OCI-LY7 (cell line): ENCODE results near the gene TSPAN9. TPM values are rescaled to one million over a fixed set of nuclear protein-coding genes. Genes with fewer than 3 reads are reported as not detected.

ENCODE experiments used
- BruUV-seq: library from RNA; stranded (reverse); fragments of 400-500 nt; replicated peaks from 2 replicates; lab custom pipeline; 2021; lab: Mats Ljungman, UMichigan
- CTCF ChIA-PET: fragments of 300-600 bp; sonication (Branson Sonifier 250); formaldehyde crosslinking; loops from one replicate; lab custom pipeline; 2022; ENCODE audit warnings: antibody characterized with exemption; ENCODE audit not compliant: unreplicated experiment; lab: Charles Lee
- POLR2A ChIA-PET: fragments of 300-600 bp; sonication (Branson Sonifier 250); formaldehyde crosslinking; loops from one replicate; lab custom pipeline; 2022; ENCODE audit warnings: antibody characterized with exemption; lab: Charles Lee
- DNase-seq: peaks from one replicate; pipeline ENCODE4 v3.0.0-alpha.2; 2015; ENCODE audit warnings: low spot score
- H2AFZ ChIP-seq: fragments of 200-600 bp; sonication (generic), shearing (Covaris generic); 2 replicates; pipeline ENCODE4 v1.6.1; 2014; ENCODE audit warnings: mild to moderate bottlenecking, antibody characterized with exemption, low read length, moderate library complexity
- H3K27ac ChIP-seq: fragments of 200-600 bp; sonication (generic); 2 replicates; pipeline ENCODE4 v1.5.1; 2014; ENCODE audit warnings: mixed run types, low read depth, mild to moderate bottlenecking, moderate library complexity, low read length, inconsistent platforms; ENCODE audit not compliant: poor library complexity, severe bottlenecking
- H3K36me3 ChIP-seq: fragments of 200-600 bp; sonication (generic); 2 replicates; pipeline ENCODE4 v1.6.1; 2014; ENCODE audit warnings: mild to moderate bottlenecking, antibody characterized with exemption, low read length, moderate library complexity, mixed read lengths; ENCODE audit not compliant: insufficient read depth
- H3K4me1 ChIP-seq: fragments of 200-600 bp; sonication (generic); 2 replicates; pipeline ENCODE4 v1.5.1; 2014; ENCODE audit warnings: mild to moderate bottlenecking, low read length; ENCODE audit not compliant: insufficient read depth, poor library complexity, severe bottlenecking
- H3K4me2 ChIP-seq: fragments of 200-600 bp; sonication (generic); 2 replicates; pipeline ENCODE4 v1.6.1; 2014; ENCODE audit warnings: mild to moderate bottlenecking, low read length
- H3K4me3 ChIP-seq: fragments of 200-600 bp; sonication (generic); 2 replicates; pipeline ENCODE4 v1.5.1; 2014; ENCODE audit warnings: mild to moderate bottlenecking, low read depth, low read length; ENCODE audit not compliant: poor library complexity, severe bottlenecking
- H3K79me2 ChIP-seq: fragments of 200-600 bp; sonication (generic); 2 replicates; pipeline ENCODE4 v1.6.1; 2016; ENCODE audit warnings: low read depth, mild to moderate bottlenecking, low read length, moderate library complexity, mixed read lengths; ENCODE audit not compliant: insufficient read depth
- H3K9me2 ChIP-seq: fragments of 200-600 bp; sonication (generic); 2 replicates; pipeline ENCODE4 v1.6.1; 2016; ENCODE audit warnings: mild to moderate bottlenecking, low read length, mixed read lengths; ENCODE audit not compliant: insufficient read depth
- H3K9me3 ChIP-seq: fragments of 200-600 bp; sonication (generic); 2 replicates; pipeline ENCODE4 v1.6.1; 2014; ENCODE audit warnings: mild to moderate bottlenecking, mixed run types, low read length, mixed read lengths
- H4K20me1 ChIP-seq: fragments of 200-600 bp; sonication (generic); 2 replicates; pipeline ENCODE4 v1.6.1; 2014; ENCODE audit warnings: mild to moderate bottlenecking, antibody characterized with exemption, low read length, moderate library complexity, mixed read lengths; ENCODE audit not compliant: insufficient read depth
- EZH2phosphoT487 ChIP-seq: fragments of 200-600 bp; sonication (generic); IDR thresholded peaks from 2 replicates; pipeline ENCODE4 v1.6.1; 2018; ENCODE audit warnings: low read depth, borderline replicate concordance, mild to moderate bottlenecking, mixed run types, antibody characterized with exemption, low read length, moderate library complexity, mixed read lengths
- intact Hi-C: fragments of 100-400 bp; cut with micrococcal nuclease; formaldehyde crosslinking; loops from one replicate; pipeline ENCODE4 v1.10.0; 2022; ENCODE audit not compliant: unreplicated experiment
- total RNA-seq, 2 experiments: library from RNA; depleted of rRNA in 1 of 2; stranded (reverse); fragments of >200 nt in 1 of 2; shearing (Covaris generic) in 1 of 2; gene quantifications; 2 replicates each; pipeline ENCODE4 v1.2.3, GENCODE V29; 2014 to 2022
- TF ChIP-seq, protein P1 (sequence below): fragments of 200-600 bp; sonication (generic); conservative IDR thresholded peaks from 2 replicates; pipeline ENCODE4 v1.5.1; 2014; ENCODE audit warnings: mild to moderate bottlenecking, antibody characterized with exemption, low read length, moderate library complexity, mixed read lengths

Gene TSPAN9
- total RNA-seq, 2 experiments from 2014 or later: 0.50 to 0.74 TPM

DNA sequence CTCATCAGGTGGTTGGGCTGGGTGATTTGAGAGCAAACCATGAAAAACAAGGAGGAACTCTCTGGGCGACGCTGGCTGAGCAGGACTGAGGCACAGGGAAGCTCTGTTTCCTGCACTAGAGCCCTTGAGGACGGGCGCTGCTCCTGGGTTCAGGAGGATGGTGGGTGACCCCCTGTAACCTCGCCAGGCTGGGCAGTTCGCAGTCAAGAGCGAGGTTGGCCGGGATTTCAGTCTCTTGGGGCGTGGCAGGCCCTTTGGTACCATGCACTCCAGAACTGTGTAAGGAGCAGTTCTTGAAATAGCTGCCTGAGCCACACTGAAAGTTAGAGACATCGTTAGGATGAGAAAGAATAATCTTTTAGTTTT, 202.2 kb downstream of the TSPAN9 start:
- H4K20me1 ChIP-seq: no peaks in the 10 kb centered on the region
- H2AFZ ChIP-seq: no peak overlapping the region
- H3K4me1 ChIP-seq: no peaks in the 10 kb centered on the region
- no peak for DNase-seq
- no peak overlapping the region for H3K27ac ChIP-seq
- H3K36me3 ChIP-seq: no peaks in the 10 kb centered on the region
- BruUV-seq: no TSS peak
- TF ChIP-seq, protein P1, sequence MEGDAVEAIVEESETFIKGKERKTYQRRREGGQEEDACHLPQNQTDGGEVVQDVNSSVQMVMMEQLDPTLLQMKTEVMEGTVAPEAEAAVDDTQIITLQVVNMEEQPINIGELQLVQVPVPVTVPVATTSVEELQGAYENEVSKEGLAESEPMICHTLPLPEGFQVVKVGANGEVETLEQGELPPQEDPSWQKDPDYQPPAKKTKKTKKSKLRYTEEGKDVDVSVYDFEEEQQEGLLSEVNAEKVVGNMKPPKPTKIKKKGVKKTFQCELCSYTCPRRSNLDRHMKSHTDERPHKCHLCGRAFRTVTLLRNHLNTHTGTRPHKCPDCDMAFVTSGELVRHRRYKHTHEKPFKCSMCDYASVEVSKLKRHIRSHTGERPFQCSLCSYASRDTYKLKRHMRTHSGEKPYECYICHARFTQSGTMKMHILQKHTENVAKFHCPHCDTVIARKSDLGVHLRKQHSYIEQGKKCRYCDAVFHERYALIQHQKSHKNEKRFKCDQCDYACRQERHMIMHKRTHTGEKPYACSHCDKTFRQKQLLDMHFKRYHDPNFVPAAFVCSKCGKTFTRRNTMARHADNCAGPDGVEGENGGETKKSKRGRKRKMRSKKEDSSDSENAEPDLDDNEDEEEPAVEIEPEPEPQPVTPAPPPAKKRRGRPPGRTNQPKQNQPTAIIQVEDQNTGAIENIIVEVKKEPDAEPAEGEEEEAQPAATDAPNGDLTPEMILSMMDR: no peak
- no peak for TF ChIP-seq EZH2phosphoT487
- H3K4me3 ChIP-seq: no peak overlapping the region
- CTCF ChIA-PET: interaction anchor here (0.6 kb wide), 1 partner anchor 202 kb away, joined by 3 read pairs; no protein-coding TSS in a partner anchor
- POLR2A ChIA-PET: no interaction called here
- H3K4me2 ChIP-seq: no peak overlapping the region
- no peaks in the 10 kb centered on the region for H3K9me2 ChIP-seq
- no peaks in the 10 kb centered on the region for H3K9me3 ChIP-seq
- intact Hi-C loops: no loop called here
- H3K79me2 ChIP-seq: no peaks in the 10 kb centered on the region

DNA sequence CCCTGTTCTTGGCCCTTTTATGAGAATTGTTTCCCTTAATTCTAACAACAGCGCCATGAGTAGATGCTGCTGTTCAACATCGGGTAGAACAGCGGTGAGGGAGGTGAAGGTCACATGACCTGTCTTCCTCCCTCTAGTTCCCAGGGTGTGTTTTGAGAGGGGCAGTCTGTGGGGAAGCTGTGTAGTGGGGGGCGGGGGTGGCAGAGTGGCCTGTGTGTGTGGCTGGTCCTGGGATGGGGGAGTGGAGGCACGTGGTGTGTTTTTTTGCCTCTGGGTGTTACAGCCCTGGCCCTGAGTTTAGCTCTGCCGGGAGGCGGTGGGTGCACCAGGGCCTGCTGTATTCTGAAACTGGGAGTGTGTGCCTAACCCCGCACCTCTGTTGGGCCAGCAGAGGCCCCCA, 202.7 kb downstream of the TSPAN9 start:
- no peak for DNase-seq

DNA sequence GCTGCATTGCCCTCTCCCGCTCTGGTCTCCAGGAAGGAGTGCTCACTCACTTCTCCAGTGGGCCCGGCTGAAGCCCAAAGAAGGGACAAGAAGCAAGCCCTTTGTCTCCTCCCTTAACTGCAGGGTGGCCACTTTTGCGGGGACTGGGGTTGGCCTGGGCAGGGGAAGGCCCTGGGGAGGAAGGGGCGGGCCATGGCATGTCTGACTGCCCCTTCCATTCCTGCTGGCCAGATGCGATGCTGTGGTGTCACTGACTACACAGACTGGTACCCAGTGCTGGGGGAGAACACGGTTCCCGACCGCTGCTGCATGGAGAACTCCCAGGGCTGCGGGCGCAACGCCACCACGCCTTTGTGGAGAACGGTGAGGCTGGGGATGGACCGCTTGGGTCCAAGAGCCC, 203.8 kb downstream of the TSPAN9 start:
- H4K20me1 ChIP-seq: no peaks in the 10 kb centered on the region
- CTCF ChIA-PET: no interaction called here

More for the DNA sequence above, 202.7 kb downstream of the TSPAN9 start:
- Histone ChIP-seq H3K36me3 (no peaks in the 10 kb centered on the region), H3K4me3 (no peak overlapping the region), H2AFZ (no peak overlapping the region), H4K20me1 (no peaks in the 10 kb centered on the region), H3K79me2 (no peaks in the 10 kb centered on the region), H3K9me3 (no peaks in the 10 kb centered on the region), H3K9me2 (no peaks in the 10 kb centered on the region), H3K4me1 (no peaks in the 10 kb centered on the region), H3K4me2 (no peak overlapping the region), H3K27ac (no peak overlapping the region)
- TF ChIP-seq, protein P1: no peak
- no peak for TF ChIP-seq EZH2phosphoT487
- CTCF ChIA-PET: no interaction called here
- intact Hi-C loops: no loop called here
- no TSS peak for BruUV-seq
- POLR2A ChIA-PET: no interaction called here

More for the DNA sequence above, 203.8 kb downstream of the TSPAN9 start:
- H3K4me3 ChIP-seq: no peak overlapping the region
- H3K4me2 ChIP-seq: no peak overlapping the region
- BruUV-seq: no TSS peak
- H3K36me3 ChIP-seq: no peaks in the 10 kb centered on the region
- no peaks in the 10 kb centered on the region for H3K4me1 ChIP-seq
- H3K27ac ChIP-seq: no peak overlapping the region
- intact Hi-C loops: no loop called here
- DNase-seq: no peak
- no peaks in the 10 kb centered on the region for H3K9me3 ChIP-seq
- TF ChIP-seq, protein P1: no peak
- no peak for TF ChIP-seq EZH2phosphoT487
- no peak overlapping the region for H2AFZ ChIP-seq
- no peaks in the 10 kb centered on the region for H3K79me2 ChIP-seq
- no peaks in the 10 kb centered on the region for H3K9me2 ChIP-seq
- POLR2A ChIA-PET: no interaction called here
